Epithelial cell of proximal tubule (primary cell): Measurements from ENCODE around the gene OR52E6. TPM values are rescaled to one million over a fixed set of nuclear protein-coding genes. Genes with fewer than 3 reads are reported as not detected.
A peak's percentile ranks its signal among the peaks of the same experiment; 100 is the strongest.

Experiments used
- DNase-seq: peaks from one replicate; pipeline ENCODE4 v3.0.0-alpha.2; 2011; ENCODE audit warnings: low read depth
- H3K4me3 ChIP-seq: 2 replicates; pipeline ENCODE4 v1.5.1; 2011; ENCODE audit warnings: low read depth, mild to moderate bottlenecking, low read length
- total RNA-seq: library from RNA; depleted of rRNA; stranded (reverse); fragments of >200 nt; gene quantifications from 2 replicates; pipeline ENCODE4 v1.2.3, GENCODE V29; 2015
- TF ChIP-seq, protein P1 (sequence below): conservative IDR thresholded peaks from 2 replicates; pipeline ENCODE4 v1.5.1; 2012; ENCODE audit warnings: low read depth, mild to moderate bottlenecking, low read length

OR52E6 gene
- not detected in 2 replicates for total RNA-seq

DNA sequence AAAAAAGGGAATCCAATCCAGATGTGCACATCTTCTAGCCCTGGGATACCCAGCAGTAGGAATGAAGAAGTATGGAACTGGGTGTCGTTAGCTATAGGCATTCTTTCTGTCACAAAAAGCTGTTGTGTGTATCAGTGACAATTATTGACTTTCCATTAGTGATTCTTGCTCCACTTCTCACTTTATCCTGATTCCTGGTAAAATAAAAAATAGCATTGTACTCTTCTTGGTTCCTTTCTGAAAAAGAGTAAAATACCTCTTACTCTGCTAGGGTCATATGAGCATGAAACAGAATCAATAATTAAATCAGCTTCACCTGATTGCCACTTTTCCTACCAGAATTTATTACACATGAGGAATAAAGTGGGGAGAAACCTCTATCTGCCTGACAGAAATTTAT, at the start of gene OR52E6:
TSS of gene OR52E6 (minus strand) at position 101 of the 400 bp plus-strand sequence. CDS start at position 101, 0 bp downstream.
- H3K4me3 ChIP-seq = no peak within 1 kb of the TSS
- no peak for DNase-seq
- TF ChIP-seq, protein P1, sequence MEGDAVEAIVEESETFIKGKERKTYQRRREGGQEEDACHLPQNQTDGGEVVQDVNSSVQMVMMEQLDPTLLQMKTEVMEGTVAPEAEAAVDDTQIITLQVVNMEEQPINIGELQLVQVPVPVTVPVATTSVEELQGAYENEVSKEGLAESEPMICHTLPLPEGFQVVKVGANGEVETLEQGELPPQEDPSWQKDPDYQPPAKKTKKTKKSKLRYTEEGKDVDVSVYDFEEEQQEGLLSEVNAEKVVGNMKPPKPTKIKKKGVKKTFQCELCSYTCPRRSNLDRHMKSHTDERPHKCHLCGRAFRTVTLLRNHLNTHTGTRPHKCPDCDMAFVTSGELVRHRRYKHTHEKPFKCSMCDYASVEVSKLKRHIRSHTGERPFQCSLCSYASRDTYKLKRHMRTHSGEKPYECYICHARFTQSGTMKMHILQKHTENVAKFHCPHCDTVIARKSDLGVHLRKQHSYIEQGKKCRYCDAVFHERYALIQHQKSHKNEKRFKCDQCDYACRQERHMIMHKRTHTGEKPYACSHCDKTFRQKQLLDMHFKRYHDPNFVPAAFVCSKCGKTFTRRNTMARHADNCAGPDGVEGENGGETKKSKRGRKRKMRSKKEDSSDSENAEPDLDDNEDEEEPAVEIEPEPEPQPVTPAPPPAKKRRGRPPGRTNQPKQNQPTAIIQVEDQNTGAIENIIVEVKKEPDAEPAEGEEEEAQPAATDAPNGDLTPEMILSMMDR = no peak

DNA sequence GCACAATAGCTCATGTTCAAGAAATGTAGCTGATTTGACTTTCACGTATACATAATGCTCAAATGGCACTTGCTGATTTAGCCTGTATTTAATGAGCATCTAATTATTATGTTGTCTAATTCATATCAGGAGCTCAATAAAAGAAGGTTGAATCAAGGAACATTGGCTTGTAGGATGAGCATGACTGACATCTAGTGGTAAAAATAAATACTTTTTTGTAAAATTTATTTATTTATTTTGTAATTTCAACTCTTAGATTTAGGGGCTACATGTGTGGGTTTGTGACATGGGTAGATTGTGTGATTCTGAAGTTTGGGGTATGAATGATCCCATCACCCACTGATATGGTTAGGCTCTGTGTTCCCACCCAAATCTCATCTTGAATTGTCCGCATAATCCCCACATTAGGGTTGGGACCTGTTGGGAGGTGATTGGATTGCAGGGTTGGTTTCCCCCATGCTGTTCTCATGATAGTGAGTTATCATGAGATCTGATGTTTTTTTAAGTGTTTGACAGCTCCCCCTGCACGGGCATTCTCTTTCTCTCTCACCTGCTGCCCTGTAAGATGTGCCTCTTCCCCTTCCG, 49.6 kb upstream of the OR52E6 start:
- TF ChIP-seq, protein P1 = peak; percentile 51
- no peak overlapping the region for H3K4me3 ChIP-seq
- no peak for DNase-seq

DNA sequence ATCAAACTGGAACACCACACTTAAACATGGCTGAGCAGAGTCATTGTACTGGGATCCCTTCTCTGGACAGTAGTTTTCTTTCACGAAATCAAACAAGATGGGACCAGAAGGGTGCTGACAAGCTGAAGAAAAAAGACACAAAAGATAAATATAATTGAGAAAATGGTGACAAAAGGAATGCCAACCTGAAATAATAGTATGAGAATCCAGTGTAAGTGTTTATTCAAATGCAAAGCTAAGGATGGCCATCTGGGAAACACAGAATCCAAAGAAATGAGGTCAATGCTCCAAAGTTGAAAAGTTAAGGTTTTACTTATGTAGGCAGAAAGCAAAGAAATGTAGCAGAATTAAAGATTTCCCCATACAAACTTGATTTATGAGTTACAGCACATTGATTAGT, 46.0 kb upstream of the OR52E6 start:
- TF ChIP-seq, protein P1 = no peak
- H3K4me3 ChIP-seq = no peak overlapping the region
- no peak for DNase-seq

DNA sequence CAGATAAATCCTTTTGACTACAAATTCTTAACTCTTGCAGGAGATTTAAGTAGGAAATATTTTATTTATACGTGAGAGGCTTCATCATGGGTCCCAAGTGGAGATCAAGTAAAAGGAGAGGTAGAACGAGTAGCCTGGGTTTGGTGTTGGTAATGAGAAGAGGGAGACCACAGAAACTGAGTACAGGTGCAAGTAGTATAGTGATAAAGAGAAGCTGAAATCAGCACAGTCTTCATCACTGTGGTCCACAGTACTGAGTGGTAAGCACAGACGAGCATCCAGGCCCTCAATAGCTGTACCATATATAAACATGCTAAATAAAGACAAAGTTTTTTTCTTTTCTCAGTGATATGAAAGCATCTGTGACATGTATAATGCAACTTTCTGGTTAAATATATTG, 45.5 kb upstream of the OR52E6 start:
- DNase-seq = no peak
- no peak overlapping the region for H3K4me3 ChIP-seq
- TF ChIP-seq, protein P1 = no peak

DNA sequence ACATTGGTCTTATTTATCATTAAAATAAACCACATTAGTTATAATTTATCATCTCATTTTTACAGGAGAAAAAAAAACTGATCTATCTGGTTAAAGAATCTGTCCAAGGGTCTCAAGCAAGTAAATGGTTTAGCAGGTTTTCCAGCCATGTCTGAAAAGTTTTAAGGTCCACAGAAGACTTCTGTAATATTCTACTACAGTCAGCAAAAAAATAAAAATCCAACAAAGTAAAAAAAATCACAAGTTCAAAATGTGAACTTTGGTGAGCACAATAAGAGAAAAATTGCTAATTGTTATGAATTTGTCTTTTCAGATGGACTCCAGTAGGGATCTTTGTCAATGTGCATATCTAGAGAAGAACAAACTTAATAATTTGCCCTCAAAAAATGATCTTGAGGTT, 40.1 kb upstream of the OR52E6 start:
- H3K4me3 ChIP-seq = no peak overlapping the region
- no peak for DNase-seq
- TF ChIP-seq, protein P1 = no peak

DNA sequence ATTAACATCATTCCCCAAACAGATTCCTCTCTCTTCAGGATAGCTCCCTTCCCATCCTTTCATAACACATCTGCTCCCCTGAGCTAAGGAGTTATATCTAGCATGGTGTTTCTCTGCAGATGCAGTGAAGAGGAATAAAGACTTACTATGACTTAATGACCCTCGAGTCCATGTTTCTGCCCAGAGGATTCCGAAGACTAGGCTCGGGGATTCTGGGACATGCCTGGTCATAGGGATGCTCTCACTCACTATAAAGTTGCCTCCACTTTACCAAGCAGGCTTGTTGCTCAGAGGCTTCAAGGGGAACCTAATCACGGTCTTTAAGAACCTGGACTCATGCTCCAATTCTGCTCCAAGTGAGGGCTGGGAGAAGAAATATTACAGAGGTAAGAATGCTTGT, 38.6 kb upstream of the OR52E6 start, which contains the start of gene OR52E4:
TSS of gene OR52E4 (plus strand) at position 301 of the 400 bp plus-strand sequence. CDS start 3,664 bp downstream, outside the sequence.
- H3K4me3 ChIP-seq = no peak within 1 kb of the TSS

More for the DNA sequence above, 38.6 kb upstream of the OR52E6 start, which contains the start of gene OR52E4:
- DNase-seq = no peak
- TF ChIP-seq, protein P1 = no peak
